HCT116 (cell line): ENCODE measurements around the gene MAPK1. TPM values are rescaled to one million over a fixed set of nuclear protein-coding genes. Genes with fewer than 3 reads are reported as not detected.

Experiments used
- ATAC-seq: fragments of 200-7000 bp; cut with Tn5 transposase; 2 replicates; pipeline ENCODE4 v1.9.1; 2020; ENCODE audit warnings: mild to moderate bottlenecking, moderate library complexity
- BruUV-seq: library from RNA; stranded (reverse); fragments of 400-500 nt; replicated peaks from 2 replicates; lab custom pipeline; 2021; lab: Mats Ljungman, UMichigan
- CTCF ChIA-PET: fragments of 300-600 bp; sonication (Branson Sonifier 250); formaldehyde crosslinking; loops from one replicate; lab custom pipeline; 2021; ENCODE audit warnings: antibody characterized with exemption; lab: Charles Lee
- POLR2A ChIA-PET: fragments of 300-600, 350-600 bp; sonication (Branson Sonifier 250); formaldehyde crosslinking; loops from one replicate; lab custom pipeline; 2021; ENCODE audit warnings: antibody characterized with exemption; lab: Charles Lee
- RAD21 ChIA-PET, 2 experiments: fragments of 300-600 bp; sonication (Branson Sonifier 250); formaldehyde crosslinking; loops; one replicate each; lab custom pipeline; 2023; ENCODE audit warnings: low total read pairs in 2 of 2; ENCODE audit not compliant: uncharacterized antibody in 2 of 2, unreplicated experiment in 2 of 2, low non-redundant PET in 1 of 2; lab: Charles Lee
- DNase-seq: peaks from one replicate; pipeline ENCODE4 v3.0.0-alpha.2; 2010; ENCODE audit warnings: low read depth, low spot score
- H2AFZ ChIP-seq: fragments of 200-600 bp; shearing (Covaris generic), sonication (generic); 2 replicates; pipeline ENCODE4 v1.6.1; 2017; ENCODE audit warnings: low read depth, mixed run types, mixed read lengths, antibody characterized with exemption, low read length; ENCODE audit not compliant: poor library complexity, severe bottlenecking
- H3K27ac ChIP-seq: 2 replicates; pipeline ENCODE4 v1.5.1; 2012; ENCODE audit warnings: low read depth, low read length
- H3K27me3 ChIP-seq: fragments of 200-600 bp; sonication (generic); 2 replicates; pipeline ENCODE4 v1.6.1; 2016; ENCODE audit warnings: mixed run types, low read length, mixed read lengths; ENCODE audit not compliant: insufficient read depth
- H3K36me3 ChIP-seq, 2 experiments: fragments of 200-500 bp in 1 of 2; fragments of 200-600 bp in 1 of 2; sonication (Bioruptor generic) in 1 of 2; sonication (generic) in 1 of 2; 2 replicates each; pipeline versions ENCODE4 v1.5.1 to v1.6.1; 2014 to 2016; ENCODE audit warnings: low read length in 2 of 2, inconsistent platforms in 1 of 2, mixed read lengths in 1 of 2, mixed run types in 1 of 2; ENCODE audit not compliant: insufficient read depth in 2 of 2, control insufficient read depth in 1 of 2
- H3K4me1 ChIP-seq, 2 experiments: fragments of 200-600 bp in 1 of 2; sonication (generic) in 1 of 2; 2 replicates each; pipeline versions ENCODE4 v1.5.1 to v1.6.1; 2012 to 2017; ENCODE audit warnings: low read length in 2 of 2, inconsistent platforms in 1 of 2, mild to moderate bottlenecking in 1 of 2, mixed read lengths in 1 of 2, mixed run types in 1 of 2, moderate library complexity in 1 of 2; ENCODE audit not compliant: insufficient read depth in 2 of 2, control insufficient read depth in 1 of 2
- H3K4me2 ChIP-seq: fragments of 200-600 bp; sonication (generic); 2 replicates; pipeline ENCODE4 v1.6.1; 2017; ENCODE audit warnings: mixed run types, low read length, mixed read lengths
- H3K4me3 ChIP-seq, 2 experiments: fragments of 200-600 bp in 1 of 2; sonication (generic) in 1 of 2; replicated peaks in 1 of 2; 2 replicates each; pipeline ENCODE4 v1.5.1; 2011 to 2016; ENCODE audit warnings: low read length in 2 of 2, control low read depth in 1 of 2, low read depth in 1 of 2, mild to moderate bottlenecking in 1 of 2, mixed read lengths in 1 of 2, mixed run types in 1 of 2
- H3K79me2 ChIP-seq: fragments of 200-600 bp; sonication (generic); 2 replicates; pipeline ENCODE4 v1.6.1; 2017; ENCODE audit warnings: mild to moderate bottlenecking, mixed run types, low read length, moderate library complexity, mixed read lengths; ENCODE audit not compliant: insufficient read depth
- H3K9ac ChIP-seq: fragments of 200-600 bp; sonication (generic); 2 replicates; pipeline ENCODE4 v1.6.1; 2016; ENCODE audit warnings: low read length, mixed read lengths
- H3K9me2 ChIP-seq: fragments of 200-600 bp; sonication (generic), shearing (Covaris generic); 2 replicates; pipeline ENCODE4 v1.6.1; 2017; ENCODE audit warnings: mixed run types, mild to moderate bottlenecking, moderate library complexity; ENCODE audit not compliant: insufficient read depth
- H3K9me3 ChIP-seq, 2 experiments: fragments of 200-500 bp in 1 of 2; fragments of 200-600 bp in 1 of 2; sonication (Bioruptor generic) in 1 of 2; sonication (generic) in 1 of 2; 2 replicates each; pipeline ENCODE4 v1.6.1; 2014 to 2017; ENCODE audit warnings: low read length in 2 of 2, mixed read lengths in 2 of 2, inconsistent platforms in 1 of 2, low read depth in 1 of 2, mild to moderate bottlenecking in 1 of 2, mixed run types in 1 of 2, moderate library complexity in 1 of 2; ENCODE audit not compliant: control insufficient read depth in 1 of 2, insufficient read depth in 1 of 2
- H4K20me1 ChIP-seq: fragments of 200-600 bp; sonication (generic), shearing (Covaris generic); 2 replicates; pipeline ENCODE4 v1.6.1; 2017; ENCODE audit warnings: mixed run types, mild to moderate bottlenecking, moderate library complexity; ENCODE audit not compliant: insufficient read depth
- ATF3 ChIP-seq: IDR thresholded peaks from 2 replicates; pipeline ENCODE4 v1.6.1; 2012
- CBX3 ChIP-seq: IDR thresholded peaks from 2 replicates; pipeline ENCODE4 v1.6.1; 2012; ENCODE audit warnings: low read depth
- CTCF ChIP-seq, 3 experiments: fragments of 200-600 bp in 1 of 3; sonication (generic) in 1 of 3; IDR thresholded peaks in 2 of 3; conservative IDR thresholded peaks in 1 of 3; 2 replicates each; pipeline ENCODE4 v1.5.1; 2012 to 2017; ENCODE audit warnings: low read depth in 2 of 3, low read length in 2 of 3, antibody characterized with exemption in 1 of 3, borderline replicate concordance in 1 of 3, control low read depth in 1 of 3, mild to moderate bottlenecking in 1 of 3, mixed read lengths in 1 of 3, mixed run types in 1 of 3, moderate library complexity in 1 of 3; ENCODE audit not compliant: insufficient read depth in 1 of 3
- EGR1 ChIP-seq: IDR thresholded peaks from 2 replicates; pipeline ENCODE4 v1.6.1; 2012; ENCODE audit warnings: low read depth
- ELF1 ChIP-seq: IDR thresholded peaks from 2 replicates; pipeline ENCODE4 v1.6.1; 2012; ENCODE audit warnings: low read depth, borderline replicate concordance
- EZH2 ChIP-seq: fragments of 200-600 bp; sonication (generic); IDR thresholded peaks from 2 replicates; pipeline ENCODE4 v1.6.1; 2017; ENCODE audit warnings: antibody characterized with exemption, mixed run types
- EZH2phosphoT487 ChIP-seq: fragments of 200-600 bp; IDR thresholded peaks from 2 replicates; pipeline ENCODE4 v1.6.1; 2018; ENCODE audit warnings: antibody characterized with exemption, borderline replicate concordance
- FOSL1 ChIP-seq: IDR thresholded peaks from 2 replicates; pipeline ENCODE4 v1.6.1; 2012; ENCODE audit warnings: low read depth
- JUND ChIP-seq: IDR thresholded peaks from 2 replicates; pipeline ENCODE4 v1.6.1; 2012
- MAX ChIP-seq: IDR thresholded peaks from 2 replicates; pipeline ENCODE4 v1.6.1; 2012
- POLR2A ChIP-seq: IDR thresholded peaks from 2 replicates; pipeline ENCODE4 v1.7.0; 2011; ENCODE audit warnings: borderline replicate concordance; ENCODE audit not compliant: insufficient read depth, insufficient read length; ENCODE audit errors: extremely low read depth
- POLR2AphosphoS5 ChIP-seq: IDR thresholded peaks from 2 replicates; pipeline ENCODE4 v1.6.1; 2011; ENCODE audit warnings: mild to moderate bottlenecking, low read depth, low read length, moderate library complexity
- RAD21 ChIP-seq: IDR thresholded peaks from 2 replicates; pipeline ENCODE4 v1.6.1; 2012; ENCODE audit warnings: low read depth, mild to moderate bottlenecking
- SIN3A ChIP-seq: IDR thresholded peaks from 2 replicates; pipeline ENCODE4 v1.6.1; 2012; ENCODE audit warnings: low read depth
- SP1 ChIP-seq: IDR thresholded peaks from 2 replicates; pipeline ENCODE4 v1.6.1; 2012; ENCODE audit warnings: low read depth
- SRF ChIP-seq: IDR thresholded peaks from 2 replicates; pipeline ENCODE4 v1.6.1; 2012; ENCODE audit warnings: low read depth
- TCF7L2 ChIP-seq: IDR thresholded peaks from 2 replicates; pipeline ENCODE4 v1.7.0; 2011; ENCODE audit warnings: borderline replicate concordance, inconsistent platforms; ENCODE audit not compliant: insufficient read depth, insufficient read length; ENCODE audit errors: extremely low read depth
- YY1 ChIP-seq: IDR thresholded peaks from 2 replicates; pipeline ENCODE4 v1.6.1; 2011; ENCODE audit warnings: low read length, low read depth, moderate library complexity, mild to moderate bottlenecking; ENCODE audit not compliant: insufficient replicate concordance; ENCODE audit errors: extremely low read depth
- ZNF274 ChIP-seq: fragments of 200-500 bp; sonication (Bioruptor generic); IDR thresholded peaks from 2 replicates; pipeline ENCODE4 v1.6.1; 2014; ENCODE audit warnings: mild to moderate bottlenecking, low read depth, low read length, inconsistent platforms
- intact Hi-C: fragments of 100-400 bp; cut with micrococcal nuclease; formaldehyde crosslinking; loops from 2 replicates; pipeline ENCODE4 v1.10.0; 2022
- total RNA-seq: library from RNA; stranded (reverse); gene quantifications from one replicate; pipeline ENCODE4 v1.2.1, GENCODE V29; 2021; ENCODE audit not compliant: unreplicated experiment

MAPK1 gene
- total RNA-seq, 1 experiment from 2014 or later = 137 TPM

GRCh38 chr22:21736948-21737347 is 130.5 kb downstream of the MAPK1 start:
- ChIA-PET CTCF (no interaction called here), POLR2A (no interaction called here), RAD21 (no interaction called here)
- H3K27ac ChIP-seq = no peak overlapping the region
- H3K4me2 ChIP-seq = no peak overlapping the region
- H3K27me3 ChIP-seq = no peaks in the 10 kb centered on the region
- ATAC-seq = no peak
- no TSS peak for BruUV-seq
- no peak overlapping the region for H3K9ac ChIP-seq
- no peaks in the 10 kb centered on the region for H3K79me2 ChIP-seq
- no peaks in the 10 kb centered on the region for H4K20me1 ChIP-seq
- H3K4me3 ChIP-seq = no peak overlapping the region
- no peak for TF ChIP-seq POLR2AphosphoS5
- TF ChIP-seq ZNF274 = no peak
- TF ChIP-seq CBX3 = no peak
- no peak for TF ChIP-seq MAX
- TF ChIP-seq EZH2phosphoT487 = no peak
- no peak for TF ChIP-seq FOSL1
- TF ChIP-seq EZH2 = no peak
- TF ChIP-seq TCF7L2 = no peak
- TF ChIP-seq SRF = no peak
- no peak for TF ChIP-seq POLR2A
- TF ChIP-seq JUND = no peak
- no peak for TF ChIP-seq RAD21
- TF ChIP-seq EGR1 = no peak
- TF ChIP-seq SP1 = no peak
- no peak for TF ChIP-seq ELF1
- TF ChIP-seq CTCF (IDR thresholded peaks at IDR 0.05 in 2 of 3, conservative IDR thresholded peaks at IDR 0.05 in 1 of 3; ENCODE audit: borderline replicate concordance in 1 of 3, insufficient read depth in 1 of 3, low read depth in 2 of 3, low read length in 2 of 3) = no peak
- TF ChIP-seq SIN3A = no peak
- TF ChIP-seq YY1 = no peak
- TF ChIP-seq ATF3 = no peak
- no peaks in the 10 kb centered on the region for H3K36me3 ChIP-seq
- peaks cover 8 to 16% of the 10 kb centered on the region in 2 experiments for H3K4me1 ChIP-seq
- H3K9me3 ChIP-seq = no peaks in the 10 kb centered on the region
- intact Hi-C loops = no loop called here
- H3K9me2 ChIP-seq = no peaks in the 10 kb centered on the region
- no peak for DNase-seq
- H2AFZ ChIP-seq = no peak overlapping the region
